Right ventricle myocardium superior (tissue), 1 donor: Measurements from ENCODE around the gene ARPC5. TPM values are rescaled to one million over a fixed set of nuclear protein-coding genes. Genes with fewer than 3 reads are reported as not detected.

Experiments used
- ATAC-seq: fragments of 200-7000 bp; cut with Tn5 transposase; one replicate; pipeline ENCODE4 v1.9.1; 2020; ENCODE audit warnings: mild to moderate bottlenecking; ENCODE audit not compliant: poor library complexity
- DNase-seq: peaks from one replicate; pipeline ENCODE4 v3.0.0-alpha.2; 2020
- intact Hi-C: fragments of 100-400 bp; cut with DNase I; formaldehyde crosslinking; loops from one replicate; pipeline ENCODE4 v1.11.2; 2022
- total RNA-seq: library from RNA; stranded (reverse); fragmentation: NEBNext Ultra II Directional; extraction: Animal tissue kit (Norgen Biotek cat#: 25700); gene quantifications from one replicate; pipeline ENCODE4 v1.2.1, GENCODE V29; 2021
- donor health status: DM: no; HTN: yes; CAD: no; lungs with severe emphysema.

The ARPC5 gene
- total RNA-seq, 1 donor from 2014 or later, result 32.9 TPM

DNA sequence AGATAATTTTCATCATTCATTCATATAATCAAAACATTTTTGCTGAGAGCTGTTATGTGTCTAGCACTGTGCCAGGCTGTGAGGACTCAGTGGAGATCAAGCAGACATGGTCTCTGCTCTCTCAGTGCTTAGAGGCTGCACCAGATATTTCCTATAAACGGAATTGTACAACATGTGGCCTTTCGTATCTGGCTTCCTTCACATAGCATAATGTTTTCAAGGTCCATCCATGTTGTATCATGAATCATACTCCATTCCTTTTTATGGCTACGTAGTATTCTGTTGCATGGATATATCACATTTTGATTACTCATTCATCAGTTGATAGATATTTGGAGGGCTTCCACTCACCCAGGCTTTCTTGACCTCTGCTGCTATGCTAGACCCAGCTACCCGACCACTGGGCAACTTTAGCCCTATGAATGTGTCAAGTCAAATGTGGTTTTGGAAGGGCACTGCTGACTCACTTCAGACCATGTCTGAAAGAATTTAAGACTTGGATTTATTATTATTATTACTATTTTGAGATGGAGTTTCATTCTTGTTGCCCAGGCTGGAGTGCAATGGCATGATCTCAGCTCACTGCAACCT, 63.8 kb downstream of the ARPC5 start:
- DNase-seq (no peak), ATAC-seq (no peak)
- intact Hi-C loops, result no loop called here

Other genes starting within 250 kb of the ARPC5 start
- 2.1 TPM for gene NMNAT2, start 217.4 kb downstream of the ARPC5 start, total RNA-seq
- 41.1 TPM for gene SMG7, start 163.3 kb downstream of the ARPC5 start, total RNA-seq
- gene NCF2, start 45.3 kb downstream of the ARPC5 start, total RNA-seq, result 5.7 TPM
- gene APOBEC4, start 17.5 kb upstream of the ARPC5 start, total RNA-seq, result not detected
- gene RGL1, start 169.3 kb upstream of the ARPC5 start, total RNA-seq, result 18.4 TPM